ENCODE measurements around the gene HDAC4. TPM values are rescaled to one million over a fixed set of nuclear protein-coding genes. Genes with fewer than 3 reads are reported as not detected.

HDAC4 gene
- polyA plus RNA-seq, 2 of the 4 experiments (the other 2 are of a cell fraction) = 8.6 to 10.4 TPM

DNA sequence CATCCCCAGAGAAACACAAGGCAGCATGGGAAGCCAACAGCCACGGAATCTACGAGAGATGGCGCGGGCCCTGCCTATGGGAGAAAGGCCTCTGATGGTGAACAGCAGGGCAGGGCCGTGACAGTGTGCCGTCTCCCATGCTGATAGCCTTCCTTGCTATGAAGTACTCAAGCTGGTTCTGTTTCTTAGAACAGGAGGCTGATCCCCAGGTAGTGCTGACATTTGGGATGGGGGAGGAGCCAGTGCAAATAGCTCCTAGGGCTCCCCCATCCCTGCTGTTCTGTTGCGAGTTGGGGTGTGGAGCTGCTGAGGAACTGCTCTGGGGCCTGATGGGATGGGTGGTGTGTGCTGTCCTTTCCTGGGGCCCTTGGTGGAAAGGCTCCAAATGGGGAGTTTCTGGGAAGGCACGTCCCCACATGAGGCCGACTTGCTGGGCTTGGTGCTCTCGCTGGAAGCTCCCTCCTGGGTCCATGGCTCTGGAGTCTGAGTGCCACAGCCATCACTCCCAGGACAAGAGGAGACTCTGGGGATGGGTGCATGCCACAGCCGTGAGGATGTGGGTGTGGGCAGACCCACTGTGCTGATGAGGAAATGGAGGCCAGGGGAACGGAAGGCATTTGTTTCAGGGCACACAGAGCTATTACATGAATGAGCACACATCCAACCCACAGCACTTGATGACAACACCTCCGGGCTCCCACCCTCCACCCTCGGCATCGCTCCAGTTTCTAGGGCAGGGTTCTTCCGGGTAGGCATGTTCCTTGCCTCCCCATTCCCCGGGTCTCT, 246.8 kb downstream of the HDAC4 start:
- no peak overlapping the region for H3K27ac ChIP-seq
- DNase-seq (ENCODE audit: low read depth in 1 of 2, low spot score in 1 of 2) = no peak
- WGBS (ENCODE audit: missing lambda C conversion rate) = 91% methylated on average over 14 of the region's 17 CpGs
- CTCF ChIA-PET = interaction anchor here (0.6 to 1.4 kb wide), 2 partner anchors 8 to 62 kb away, joined by 5 to 6 read pairs; no protein-coding TSS in a partner anchor
- peaks cover 5% of the 10 kb centered on the region; the same call in 2 of the 3 replicates for H3K4me1 ChIP-seq
- TF ChIP-seq RFX5 (IDR thresholded peaks at IDR 0.05) = no peak
- TF ChIP-seq, protein P1, sequence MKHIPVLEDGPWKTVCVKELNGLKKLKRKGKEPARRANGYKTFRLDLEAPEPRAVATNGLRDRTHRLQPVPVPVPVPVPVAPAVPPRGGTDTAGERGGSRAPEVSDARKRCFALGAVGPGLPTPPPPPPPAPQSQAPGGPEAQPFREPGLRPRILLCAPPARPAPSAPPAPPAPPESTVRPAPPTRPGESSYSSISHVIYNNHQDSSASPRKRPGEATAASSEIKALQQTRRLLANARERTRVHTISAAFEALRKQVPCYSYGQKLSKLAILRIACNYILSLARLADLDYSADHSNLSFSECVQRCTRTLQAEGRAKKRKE (CRISPR knock-in tag; IDR thresholded peaks at IDR 0.05; ENCODE audit: low read depth) = no peak
- TF ChIP-seq HEYL (CRISPR knock-in tag; IDR thresholded peaks at IDR 0.05) = no peak
- TF ChIP-seq, protein P2, sequence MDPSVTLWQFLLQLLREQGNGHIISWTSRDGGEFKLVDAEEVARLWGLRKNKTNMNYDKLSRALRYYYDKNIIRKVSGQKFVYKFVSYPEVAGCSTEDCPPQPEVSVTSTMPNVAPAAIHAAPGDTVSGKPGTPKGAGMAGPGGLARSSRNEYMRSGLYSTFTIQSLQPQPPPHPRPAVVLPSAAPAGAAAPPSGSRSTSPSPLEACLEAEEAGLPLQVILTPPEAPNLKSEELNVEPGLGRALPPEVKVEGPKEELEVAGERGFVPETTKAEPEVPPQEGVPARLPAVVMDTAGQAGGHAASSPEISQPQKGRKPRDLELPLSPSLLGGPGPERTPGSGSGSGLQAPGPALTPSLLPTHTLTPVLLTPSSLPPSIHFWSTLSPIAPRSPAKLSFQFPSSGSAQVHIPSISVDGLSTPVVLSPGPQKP (IDR thresholded peaks at IDR 0.05; ENCODE audit: low read depth, low read length) = no peak
- no peak for TF ChIP-seq EHMT2 (IDR thresholded peaks at IDR 0.05; ENCODE audit: low read depth)
- no peak for TF ChIP-seq HDAC2 (IDR thresholded peaks at IDR 0.05)
- TF ChIP-seq MAZ (IDR thresholded peaks at IDR 0.05; ENCODE audit: borderline replicate concordance, low read depth, low read length) = no peak
- no peak for TF ChIP-seq CHD4 (IDR thresholded peaks at IDR 0.05; ENCODE audit: borderline replicate concordance)
- TF ChIP-seq CEBPB (IDR thresholded peaks at IDR 0.05) = no peak
- no peak overlapping the region for H3K4me2 ChIP-seq
- no peak for ATAC-seq
- FAIRE-seq = no peak
- no peak overlapping the region for H3K4me3 ChIP-seq
- H3K9me3 ChIP-seq = no peaks in the 10 kb centered on the region
- POLR2A ChIA-PET = no interaction called here

GRCh38 chr2:239152916-239153305, 247.9 kb downstream of the HDAC4 start:
- WGBS (ENCODE audit: missing lambda C conversion rate) = 91% methylated on average over 7 of the region's 7 CpGs
- no peaks in the 10 kb centered on the region for H3K9me3 ChIP-seq
- TF ChIP-seq CBX2 (IDR thresholded peaks at IDR 0.05; ENCODE audit: borderline replicate concordance, low read depth) (no peak), MYC (IDR thresholded peaks at IDR 0.05; ENCODE audit: borderline replicate concordance, low read length) (no peak), JUN (IDR thresholded peaks at IDR 0.05) (no peak)
- CTCF ChIA-PET = no interaction called here
- no peak overlapping the region for H3K4me3 ChIP-seq
- no peak overlapping the region for H3K4me2 ChIP-seq
- peaks cover 1% of the 10 kb centered on the region; the same call in 2 of the 3 replicates for H3K4me1 ChIP-seq
- DNase-seq (ENCODE audit: low read depth in 1 of 2, low spot score in 1 of 2) (no peak), ATAC-seq (no peak), FAIRE-seq (no peak)
- POLR2A ChIA-PET = no interaction called here
- H3K27ac ChIP-seq = no peak overlapping the region

DNA sequence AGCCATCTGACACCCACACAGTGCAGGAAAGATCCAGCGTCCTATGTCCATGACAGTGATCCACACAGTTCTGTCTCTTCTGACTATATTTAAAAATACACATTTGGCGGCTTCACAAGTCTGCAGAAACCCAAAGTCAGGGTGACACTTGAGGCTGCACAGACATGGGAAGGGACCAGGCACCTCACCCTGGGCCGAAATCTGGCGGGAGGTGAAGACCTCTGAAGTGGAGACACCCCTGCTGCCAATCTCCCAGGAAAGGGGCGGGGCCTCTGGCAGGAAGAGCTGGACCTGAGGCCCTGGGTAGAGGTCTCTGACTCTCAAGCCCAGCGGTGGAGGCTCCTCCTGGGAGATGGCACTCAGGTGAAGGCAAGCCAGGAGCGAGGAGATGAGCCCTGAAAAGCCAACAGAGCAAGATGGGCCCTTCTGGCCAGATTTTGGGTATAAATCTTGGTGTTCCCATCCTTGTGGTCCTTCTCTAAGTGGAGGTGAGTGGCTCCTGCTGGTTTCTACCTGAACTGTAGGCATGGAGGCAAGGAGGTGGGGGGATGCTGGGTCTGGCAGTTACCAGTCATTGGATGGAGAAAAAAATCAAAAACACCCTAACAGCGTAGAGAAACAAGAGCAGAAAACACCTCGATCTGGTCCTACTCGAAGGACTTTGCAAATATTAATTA, 248.4 kb downstream of the HDAC4 start:
- Histone ChIP-seq H3K4me2 (no peak overlapping the region), H3K9me3 (no peaks in the 10 kb centered on the region), H3K27ac (no peak overlapping the region), H3K4me3 (no peak overlapping the region), H3K4me1 (no peaks in the 10 kb centered on the region)
- ChIA-PET POLR2A (no interaction called here), CTCF (no interaction called here)
- no peak for ATAC-seq
- FAIRE-seq = no peak
- DNase-seq (ENCODE audit: low read depth in 1 of 2, low spot score in 1 of 2) = no peak
- 93% methylated on average over 10 of the region's 10 CpGs for WGBS (ENCODE audit: missing lambda C conversion rate)
- TF ChIP-seq MAFK (IDR thresholded peaks at IDR 0.05; ENCODE audit: partially characterized antibody) (no peak), POLR2A (IDR thresholded peaks at IDR 0.05; ENCODE audit: low read length) (no peak), MAZ (IDR thresholded peaks at IDR 0.05; ENCODE audit: borderline replicate concordance, low read depth, low read length) (no peak), ZSCAN20 (CRISPR knock-in tag; IDR thresholded peaks at IDR 0.05) (no peak), E2F6 (IDR thresholded peaks at IDR 0.05; ENCODE audit: borderline replicate concordance, low read depth) (no peak), ZNF302 (CRISPR knock-in tag; IDR thresholded peaks at IDR 0.05) (no peak), RCOR1 (IDR thresholded peaks at IDR 0.05; ENCODE audit: low read depth, low read length) (no peak), KDM5A (IDR thresholded peaks at IDR 0.05) (no peak)

Measured in A549 (cell line).